GM12891 (cell line): Measurements from ENCODE around the gene C14orf93.
"Not testable (repeated sequence)": the region's sequence is repeated elsewhere in the genome, so short reads cannot be mapped to it uniquely, and the experiment has no call there.

Source experiments
- DNase-seq: peaks from one replicate; pipeline ENCODE4 v3.0.0; 2011; ENCODE audit warnings: low spot score; ENCODE audit not compliant: insufficient read length
- FAIRE-seq: peaks from 2 replicates; lab custom pipeline; 2011; peaks lifted over from hg19 to GRCh38; lab: Jason Lieb, UNC
- PAX5 ChIP-seq: IDR thresholded peaks from 2 replicates; pipeline ENCODE4 v1.6.1; 2011; ENCODE audit warnings: low read length, moderate library complexity, mild to moderate bottlenecking; ENCODE audit not compliant: insufficient read depth, severe bottlenecking
- POLR2A ChIP-seq: IDR thresholded peaks from 2 replicates; pipeline ENCODE4 v1.6.1; 2011; ENCODE audit warnings: low read depth, low read length, control low read depth
- POLR2AphosphoS5 ChIP-seq: IDR thresholded peaks from 2 replicates; pipeline ENCODE4 v1.6.1; 2011; ENCODE audit warnings: low read depth, low read length, control low read depth
- POU2F2 ChIP-seq: IDR thresholded peaks from 2 replicates; pipeline ENCODE4 v1.6.1; 2011; ENCODE audit warnings: low read depth, mild to moderate bottlenecking, control low read depth, low read length, moderate library complexity
- SPI1 ChIP-seq: IDR thresholded peaks from 2 replicates; pipeline ENCODE4 v1.6.1; 2011; ENCODE audit warnings: low read depth, low read length, control low read depth
- TAF1 ChIP-seq: IDR thresholded peaks from 2 replicates; pipeline ENCODE4 v1.6.1; 2011; ENCODE audit warnings: low read depth, low read length, control low read depth

C14orf93 gene

DNA sequence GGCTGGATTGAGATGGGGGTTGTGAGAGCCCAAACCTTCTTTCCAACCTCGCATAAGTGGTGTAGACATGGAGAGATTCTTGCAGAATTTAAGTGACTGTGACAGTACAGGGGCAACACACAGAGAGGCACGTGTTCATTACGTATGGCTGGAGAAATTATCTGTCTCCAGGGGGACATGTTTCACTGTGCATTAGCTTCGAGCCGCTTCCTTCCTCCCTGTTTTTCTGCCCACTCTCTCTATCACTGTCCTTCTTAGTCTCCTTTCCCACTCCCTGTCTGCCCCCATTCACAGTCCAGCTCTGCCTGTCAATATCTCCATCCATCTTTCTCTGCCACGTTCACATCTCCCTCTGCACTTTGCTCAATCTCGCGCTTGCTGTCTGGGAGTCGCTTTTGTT is 11.5 kb upstream of the C14orf93 start:
- no peak for TF ChIP-seq POLR2A
- no peak for TF ChIP-seq POU2F2
- no peak for TF ChIP-seq TAF1
- TF ChIP-seq PAX5 = no peak
- TF ChIP-seq POLR2AphosphoS5 = no peak
- no peak for TF ChIP-seq SPI1
- DNase-seq (no peak), FAIRE-seq (no peak)

GRCh38 chr14:23020143-23021128 is 10.5 kb upstream of the C14orf93 start:
- TF ChIP-seq POLR2A = no peak
- TF ChIP-seq PAX5 = no peak
- TF ChIP-seq TAF1 = no peak
- TF ChIP-seq POU2F2 = no peak
- TF ChIP-seq SPI1 = no peak
- TF ChIP-seq POLR2AphosphoS5 = no peak
- no peak for FAIRE-seq
- no peak for DNase-seq

- FAIRE-seq = no peak
- TF ChIP-seq POU2F2 = no peak
- no peak for TF ChIP-seq PAX5
- TF ChIP-seq POLR2A = no peak
- no peak for TF ChIP-seq TAF1
- TF ChIP-seq SPI1 = no peak
- TF ChIP-seq POLR2AphosphoS5 = no peak
Observed at GRCh38 chr14:23018107-23018506, 8.2 kb upstream of the C14orf93 start.

DNA sequence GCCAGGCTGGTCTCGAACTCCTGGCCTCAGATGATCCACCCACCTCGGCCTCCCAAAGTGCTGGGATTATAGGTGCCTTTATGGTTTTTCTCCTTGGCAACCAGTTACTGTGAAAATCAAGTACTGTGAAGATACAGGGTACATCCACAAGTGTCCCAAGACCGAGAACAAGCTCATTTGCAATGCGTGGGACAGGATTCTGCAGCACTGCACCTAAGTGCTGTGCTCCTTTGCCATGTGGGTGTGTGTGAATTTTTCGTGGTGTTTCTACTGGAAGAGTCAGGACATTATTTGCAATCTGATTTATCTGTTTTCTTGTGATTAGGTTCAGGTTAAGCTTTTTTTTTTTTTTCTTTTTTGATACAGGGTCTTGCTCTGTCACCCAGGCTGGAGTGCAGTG is 7.1 kb upstream of the C14orf93 start:
- DNase-seq = no peak
- no peak for FAIRE-seq
- no peak for TF ChIP-seq PAX5
- no peak for TF ChIP-seq POLR2A
- TF ChIP-seq TAF1 = no peak
- no peak for TF ChIP-seq POLR2AphosphoS5
- no peak for TF ChIP-seq POU2F2
- TF ChIP-seq SPI1 = no peak

More at GRCh38 chr14:23018107-23018506, 8.2 kb upstream of the C14orf93 start:
- no peak for DNase-seq

GRCh38 chr14:23015618-23016017 is 5.7 kb upstream of the C14orf93 start:
- FAIRE-seq (no peak), DNase-seq (no peak)
- TF ChIP-seq SPI1 = no peak
- no peak for TF ChIP-seq PAX5
- no peak for TF ChIP-seq POLR2AphosphoS5
- TF ChIP-seq POLR2A = no peak
- no peak for TF ChIP-seq POU2F2
- no peak for TF ChIP-seq TAF1

GRCh38 chr14:23013749-23014054 is 3.8 kb upstream of the C14orf93 start:
- FAIRE-seq, DNase-seq: not testable (repeated sequence)

DNA sequence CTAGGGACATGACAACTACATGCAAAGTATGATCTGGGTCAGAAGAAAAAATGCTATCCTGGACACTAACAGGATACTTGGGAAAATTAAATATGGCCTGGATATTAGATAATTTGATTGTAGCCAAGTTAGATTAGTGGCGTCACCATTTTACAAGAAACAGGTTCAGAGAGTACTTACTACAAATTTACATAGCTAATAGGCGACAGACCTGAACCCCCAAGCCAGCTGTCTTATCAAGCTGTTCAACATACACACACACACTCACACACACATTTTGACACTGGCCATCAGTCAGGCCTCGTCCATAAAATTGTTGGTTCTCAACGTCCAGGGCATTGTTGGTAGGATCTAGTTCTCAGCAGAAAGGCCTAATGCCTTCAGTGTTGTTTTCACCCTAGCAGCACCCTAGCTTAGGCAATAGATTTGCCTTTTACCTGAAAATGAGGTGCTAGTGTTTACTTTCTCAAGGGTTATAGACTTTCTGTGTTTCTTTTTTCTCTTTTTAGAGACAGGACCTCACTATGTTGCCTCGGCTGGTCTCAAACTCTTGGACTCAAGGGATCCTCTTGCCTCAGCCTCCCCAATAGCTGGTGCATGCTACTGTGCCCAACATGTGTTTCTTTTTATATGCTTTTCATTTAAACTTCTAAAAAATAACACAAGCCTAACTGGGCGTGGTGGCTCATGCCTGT is 3.3 kb upstream of the C14orf93 start:
- DNase-seq = no peak
- no peak for TF ChIP-seq PAX5
- no peak for TF ChIP-seq POLR2A
- TF ChIP-seq TAF1 = no peak
- no peak for TF ChIP-seq SPI1
- no peak for TF ChIP-seq POU2F2
- no peak for TF ChIP-seq POLR2AphosphoS5
- FAIRE-seq = no peak

DNA sequence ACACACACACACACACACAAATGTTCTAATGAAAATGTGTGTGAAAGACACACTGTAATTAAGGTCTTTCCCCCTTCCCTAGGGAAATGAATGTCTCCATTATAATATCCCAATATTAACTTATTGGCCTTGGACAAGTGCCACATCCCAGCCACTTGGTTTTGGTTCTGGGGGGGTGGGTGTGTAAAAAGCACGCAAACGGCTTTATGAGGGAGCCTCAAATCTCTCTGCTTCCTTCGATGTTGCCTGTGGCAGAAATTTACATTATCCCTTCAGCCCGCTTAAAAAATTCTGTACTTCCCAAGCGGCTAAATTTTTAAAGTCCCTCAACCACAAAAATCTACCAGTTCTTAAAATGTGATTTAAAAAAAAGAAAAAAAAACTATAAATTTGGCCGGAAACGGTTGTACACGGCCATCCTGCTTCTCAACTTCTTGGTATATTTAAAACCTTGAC is 432 bp downstream of the C14orf93 start:
- no peak for DNase-seq
- no peak for FAIRE-seq
- no peak for TF ChIP-seq POLR2A
- no peak for TF ChIP-seq TAF1
- no peak for TF ChIP-seq POU2F2
- no peak for TF ChIP-seq POLR2AphosphoS5
- no peak for TF ChIP-seq PAX5
- no peak for TF ChIP-seq SPI1

- FAIRE-seq (no peak), DNase-seq (no peak)
- no peak for TF ChIP-seq PAX5
- TF ChIP-seq SPI1 = no peak
- TF ChIP-seq TAF1 = no peak
- no peak for TF ChIP-seq POLR2A
Observed at GRCh38 chr14:23008831-23009230, 1.1 kb downstream of the C14orf93 start.

GRCh38 chr14:23006544-23007419 is 3.2 kb downstream of the C14orf93 start:
- peak; percentile 95 for FAIRE-seq
- peak; percentile 80 for DNase-seq
- TF ChIP-seq PAX5 = no peak
- peak; percentile 80 for TF ChIP-seq TAF1
- TF ChIP-seq POU2F2 = no peak
- TF ChIP-seq POLR2AphosphoS5 = peak; percentile 89
- TF ChIP-seq SPI1 = no peak
- peak; percentile 86 for TF ChIP-seq POLR2A
